K562 (cell line): ENCODE results near the gene PNMT. TPM values are rescaled to one million over a fixed set of nuclear protein-coding genes. Genes with fewer than 3 reads are reported as not detected.

Experiments used
- BCL6 ChIP-seq: fragments of 250-450 bp; sonication (Bioruptor Pico); IDR thresholded peaks from 2 replicates; pipeline ENCODE4 v1.4.0; 2020
- CBX5 ChIP-seq: IDR thresholded peaks from 2 replicates; pipeline ENCODE4 v1.6.1; 2014; ENCODE audit warnings: low read depth, borderline replicate concordance
- CHD4 ChIP-seq: fragments of 200-600 bp; sonication (generic); IDR thresholded peaks from 3 replicates; pipeline ENCODE4 v1.6.1; 2012; ENCODE audit warnings: low read depth, mild to moderate bottlenecking, mixed read lengths, low read length, inconsistent platforms; ENCODE audit not compliant: insufficient read depth, insufficient replicate concordance, poor library complexity, severe bottlenecking
- CXXC5 ChIP-seq: fragments of 250-450 bp; sonication (Bioruptor Pico); IDR thresholded peaks from 2 replicates; pipeline ENCODE4 v1.8.0; 2022; ENCODE audit warnings: inconsistent platforms, mild to moderate bottlenecking, moderate library complexity
- GTF2E2 ChIP-seq: fragments of 200-800 bp; sonication (Bioruptor generic); IDR thresholded peaks from 2 replicates; pipeline ENCODE4 v1.6.1; 2016; ENCODE audit warnings: missing genetic modification characterization, missing compliant biosample characterization
- IRF1 ChIP-seq: sonication (generic); formaldehyde crosslinking; IDR thresholded peaks from 2 replicates; pipeline ENCODE4 v1.8.0; 2022; ENCODE audit warnings: missing genetic modification reagents, mild to moderate bottlenecking, borderline replicate concordance
- KLF16 ChIP-seq: IDR thresholded peaks from 2 replicates; pipeline ENCODE4 v1.6.1; 2016; ENCODE audit warnings: antibody characterized with exemption
- MAX ChIP-seq: sonication (generic); formaldehyde crosslinking; IDR thresholded peaks from 2 replicates; pipeline ENCODE4 v1.9.0; 2022; ENCODE audit warnings: mild to moderate bottlenecking, missing genetic modification reagents
- MNT ChIP-seq, 2 experiments: fragments of 450-650 bp; conservative IDR thresholded peaks; 2 replicates each; pipeline ENCODE4 v1.6.1; 2017; ENCODE audit warnings: mild to moderate bottlenecking in 2 of 2, moderate library complexity in 2 of 2
- NONO ChIP-seq, 2 experiments: fragments of 200-400 bp in 1 of 2; fragments of 450-650 bp in 1 of 2; formaldehyde crosslinking in 1 of 2; IDR thresholded peaks; 2 replicates each; pipeline ENCODE4 v1.6.1; 2017; ENCODE audit warnings: low read depth in 2 of 2, mild to moderate bottlenecking in 2 of 2, moderate library complexity in 2 of 2, low read length in 1 of 2
- RBM14 ChIP-seq: fragments of 200-400 bp; formaldehyde crosslinking; IDR thresholded peaks from 2 replicates; pipeline ENCODE4 v1.6.1; 2018; ENCODE audit warnings: low read depth, mild to moderate bottlenecking, low read length, moderate library complexity, borderline replicate concordance; ENCODE audit not compliant: insufficient read depth
- RBM22 ChIP-seq: fragments of 200-400 bp; formaldehyde crosslinking; IDR thresholded peaks from 2 replicates; pipeline ENCODE4 v1.6.1; 2018; ENCODE audit warnings: low read length, low read depth; ENCODE audit not compliant: poor library complexity, severe bottlenecking
- SAP30 ChIP-seq: fragments of 200-600 bp; sonication (generic); IDR thresholded peaks from 2 replicates; pipeline ENCODE4 v1.6.1; 2012; ENCODE audit warnings: borderline replicate concordance, low read depth, mild to moderate bottlenecking, moderate library complexity, low read length, control low read depth, inconsistent platforms; ENCODE audit not compliant: insufficient read depth, poor library complexity, severe bottlenecking
- SREBF1 ChIP-seq: fragments of 150-350 bp; IDR thresholded peaks from 2 replicates; pipeline ENCODE4 v1.6.1; 2014; ENCODE audit warnings: antibody characterized with exemption, low read depth, low read length, borderline replicate concordance
- SRSF3 ChIP-seq: fragments of 200-400 bp; formaldehyde crosslinking; IDR thresholded peaks from 2 replicates; pipeline ENCODE4 v1.6.1; 2016; ENCODE audit warnings: mild to moderate bottlenecking, low read length, moderate library complexity; ENCODE audit not compliant: insufficient read depth
- USF1 ChIP-seq: sonication (generic); formaldehyde crosslinking; IDR thresholded peaks from 2 replicates; pipeline ENCODE4 v1.9.0; 2022; ENCODE audit warnings: mild to moderate bottlenecking, missing genetic modification reagents
- ZC3H11A ChIP-seq: IDR thresholded peaks from 2 replicates; pipeline ENCODE4 v1.6.1; 2012; ENCODE audit warnings: low read depth, low read length, improper control_type of control experiment
- ZNF277 ChIP-seq: fragments of 250-450 bp; sonication (Bioruptor Pico); IDR thresholded peaks from 2 replicates; pipeline ENCODE4 v1.8.0; 2022; ENCODE audit warnings: inconsistent platforms, mild to moderate bottlenecking, moderate library complexity, borderline replicate concordance
- ZNF3 ChIP-seq: fragments of 250-450 bp; sonication (Bioruptor Pico); IDR thresholded peaks from 2 replicates; pipeline ENCODE4 v1.5.0; 2021; ENCODE audit warnings: mild to moderate bottlenecking, moderate library complexity
- polyA plus RNA-seq, 8 experiments: library from polyadenylated mRNA; depleted of rRNA in 4 of 8; stranded (reverse) in 5 of 8; unstranded in 3 of 8; fragments of >200 nt; fragmentation: Nextera tagmentation in 2 of 8; fragmentation: Illumina TruSeq in 1 of 8; extraction: Ambion mirVana in 2 of 8; extraction: Trizol in 1 of 8; gene quantifications; 2 replicates each; pipeline versions ENCODE4 v1.2.1 to v1.2.3, GENCODE V29; 2011 to 2014; ENCODE audit warnings: inconsistent platforms in 1 of 8, missing spikeins in 1 of 8
- total RNA-seq, 7 experiments: library from RNA; depleted of rRNA in 6 of 7; stranded (reverse); fragments of >200 nt in 6 of 7; fragmentation: Illumina TruSeq in 2 of 7; extraction: Trizol in 2 of 7; gene quantifications; 2 replicates each; pipeline versions ENCODE4 v1.2.1 to v1.2.3, GENCODE V29; 2011 to 2021; ENCODE audit warnings: low replicate concordance in 1 of 7

Gene PNMT
- total and polyA plus RNA-seq, 9 of the 15 experiments (the other 6 are each of a cell fraction or from before 2014, with no cell fraction given): 0.55 to 18.1 (median 5.8) TPM

GRCh38 chr17:39636927-39637736 is 31.1 kb upstream of the PNMT start, which contains the start of gene STARD3 (continued):
- TF ChIP-seq MAX (CRISPR knock-in tag) (peak; percentile 75), GTF2E2 (tag) (peak; percentile 62; the same call in 1 of the 2 replicates), RBM14 (0 out of 2 replicates have a peak, but pooled peaks have one; percentile 56), BCL6 (CRISPR knock-in tag) (no peak), SAP30 (peak; percentile 52), ZNF3 (CRISPR knock-in tag) (no peak), ZNF277 (no peak), IRF1 (CRISPR knock-in tag) (no peak), ZC3H11A (no peak), USF1 (CRISPR knock-in tag) (no peak), NONO (IDR thresholded peaks at IDR 0.05; ENCODE audit: low read depth in 2 of 2, low read length in 1 of 2) (0 out of 4 replicates have a peak, but pooled peaks of 1 of the 2 experiments have one; percentile 18), KLF16 (0 out of 2 replicates have a peak, but pooled peaks have one; percentile 1), RBM22 (peak; percentile 81), CXXC5 (CRISPR knock-in tag) (peak; percentile 96), SRSF3 (no peak), CBX5 (peak; percentile 27; the same call in 1 of the 2 replicates), CHD4 (no peak), SREBF1 (no peak), MNT (conservative IDR thresholded peaks at IDR 0.05) (peak; percentile 36 to 81; a peak in 2 of 4 replicates)
